CD4-positive, CD25-positive, alpha-beta regulatory T cell (primary cell): ENCODE results near the gene AFF3. TPM values are rescaled to one million over a fixed set of nuclear protein-coding genes. Genes with fewer than 3 reads are reported as not detected.

ENCODE experiments used
- ATAC-seq, 2 donors: fragments of 150-1000 bp; cut with Tn5 transposase; one replicate each; pipeline ENCODE4 v1.10.0; 2021; ENCODE audit warnings: low read depth in 2 of 2, moderate number of reproducible peaks in 2 of 2, moderate library complexity in 1 of 2
- DNase-seq, 3 donors: peaks; one replicate each; pipeline versions ENCODE4 v3.0.0 to v3.0.0-alpha.2; 2012 to 2022; ENCODE audit warnings: mixed read lengths in 1 of 3
- H3K27ac ChIP-seq: one replicate; pipeline ENCODE4 v1.7.0; 2013; ENCODE audit warnings: mild to moderate bottlenecking, low read length; ENCODE audit not compliant: insufficient read depth, poor library complexity, severe bottlenecking
- H3K27me3 ChIP-seq: one replicate; pipeline ENCODE4 v1.7.0; 2013; ENCODE audit warnings: low read length; ENCODE audit not compliant: control insufficient read depth, insufficient read depth
- H3K36me3 ChIP-seq: one replicate; pipeline ENCODE4 v1.7.0; 2013; ENCODE audit warnings: mild to moderate bottlenecking, low read length, moderate library complexity; ENCODE audit not compliant: control insufficient read depth, insufficient read depth
- H3K4me1 ChIP-seq: 2 replicates; pipeline ENCODE4 v1.7.0; 2013; ENCODE audit warnings: mild to moderate bottlenecking, low read length; ENCODE audit not compliant: insufficient read depth, control insufficient read depth, poor library complexity, severe bottlenecking
- H3K4me3 ChIP-seq: one replicate; pipeline ENCODE4 v1.7.0; 2013; ENCODE audit warnings: low read depth, mild to moderate bottlenecking, low read length, moderate library complexity
- H3K9me3 ChIP-seq, 2 experiments: 1 replicate in 1 of 2; 2 replicates in 1 of 2; pipeline ENCODE4 v1.7.0; 2013; ENCODE audit warnings: low read length in 2 of 2, mild to moderate bottlenecking in 1 of 2, moderate library complexity in 1 of 2; ENCODE audit not compliant: control insufficient read depth in 2 of 2
- H3K27ac Mint-ChIP-seq, 3 donors: one replicate each; pipeline ENCODE4 v1.8.0; 2020 to 2022; ENCODE audit warnings: mild to moderate bottlenecking in 3 of 3, mixed read lengths in 3 of 3, moderate library complexity in 2 of 3
- H3K27me3 Mint-ChIP-seq: one replicate; pipeline ENCODE4 v1.8.0; 2022; ENCODE audit warnings: mild to moderate bottlenecking, mixed read lengths
- H3K36me3 Mint-ChIP-seq: one replicate; pipeline ENCODE4 v1.8.0; 2020; ENCODE audit warnings: mixed read lengths
- H3K4me1 Mint-ChIP-seq, 4 donors: one replicate each; pipeline ENCODE4 v1.8.0; 2020 to 2022; ENCODE audit warnings: mixed read lengths in 4 of 4, mild to moderate bottlenecking in 1 of 4
- H3K4me3 Mint-ChIP-seq, 4 donors: one replicate each; pipeline ENCODE4 v1.8.0; 2020 to 2022; ENCODE audit warnings: mild to moderate bottlenecking in 4 of 4, mixed read lengths in 4 of 4, moderate library complexity in 3 of 4
- H3K9me3 Mint-ChIP-seq, 7 donors: one replicate each; pipeline ENCODE4 v1.8.0; 2020 to 2022; ENCODE audit warnings: mixed read lengths in 7 of 7, mild to moderate bottlenecking in 3 of 7, moderate library complexity in 2 of 7
- polyA plus RNA-seq, 4 donors: library from polyadenylated mRNA; unstranded; fragments of 300-500 nt; fragmentation: Illumina TruSeq; gene quantifications; one replicate each; pipeline ENCODE4 v1.2.3, GENCODE V29; 2021
- total RNA-seq: library from RNA; stranded (reverse); gene quantifications from one replicate; pipeline ENCODE4 v1.2.3, GENCODE V29; 2022

Gene AFF3
- total and polyA plus RNA-seq, 5 donors from 2014 or later = 0.82 to 10.1 (median 4.2) TPM

GRCh38 chr2:99659874-99660273, 482.5 kb downstream of the AFF3 start:
- DNase-seq = no peak
- no peaks in the 10 kb centered on the region for H3K4me1 Mint-ChIP-seq

GRCh38 chr2:99657691-99658258, 484.6 kb downstream of the AFF3 start:
- no peak overlapping the region for H3K4me3 Mint-ChIP-seq

More at GRCh38 chr2:99659874-99660273, 482.5 kb downstream of the AFF3 start:
- H3K4me3 Mint-ChIP-seq = no peak overlapping the region
- Histone ChIP-seq H3K36me3 (no peaks in the 10 kb centered on the region), H3K27me3 (no peaks in the 10 kb centered on the region), H3K4me3 (no peak overlapping the region), H3K9me3 (no peaks in the 10 kb centered on the region), H3K27ac (no peak overlapping the region), H3K4me1 (no peaks in the 10 kb centered on the region)
- H3K27me3 Mint-ChIP-seq = peaks cover 4% of the 10 kb centered on the region
- ATAC-seq = no peak
- no peak overlapping the region for H3K27ac Mint-ChIP-seq
- H3K9me3 Mint-ChIP-seq = peaks cover 0 to 4% (median 0%) of the 10 kb centered on the region in 7 donors
- peaks cover 15% of the 10 kb centered on the region for H3K36me3 Mint-ChIP-seq

GRCh38 chr2:99656994-99657393, 485.4 kb downstream of the AFF3 start:
- no peaks in the 10 kb centered on the region for H3K4me1 Mint-ChIP-seq
- H3K4me3 ChIP-seq = no peak overlapping the region
- no peaks in the 10 kb centered on the region for H3K27me3 ChIP-seq
- H3K27ac Mint-ChIP-seq = no peak overlapping the region
- H3K4me3 Mint-ChIP-seq = no peak overlapping the region
- H3K27me3 Mint-ChIP-seq = peaks cover 4% of the 10 kb centered on the region
- H3K4me1 ChIP-seq = no peaks in the 10 kb centered on the region
- no peak for DNase-seq
- H3K36me3 ChIP-seq = no peaks in the 10 kb centered on the region
- H3K36me3 Mint-ChIP-seq = peaks cover 11% of the 10 kb centered on the region
- no peaks in the 10 kb centered on the region for H3K9me3 ChIP-seq
- no peak overlapping the region for H3K27ac ChIP-seq
- peaks cover 0 to 2% (median 0%) of the 10 kb centered on the region in 7 donors for H3K9me3 Mint-ChIP-seq
- no peak for ATAC-seq

More at GRCh38 chr2:99657691-99658258, 484.6 kb downstream of the AFF3 start:
- Mint-ChIP-seq H3K36me3 (peaks cover 11% of the 10 kb centered on the region), H3K27me3 (peaks cover 4% of the 10 kb centered on the region), H3K4me1 (no peaks in the 10 kb centered on the region), H3K27ac (peak overlapping the region in 1 of 3 donors; percentile 2), H3K9me3 (no peaks in the 10 kb centered on the region)
- no peak overlapping the region for H3K27ac ChIP-seq
- ATAC-seq (no peak), DNase-seq (no peak)
- no peaks in the 10 kb centered on the region for H3K36me3 ChIP-seq
- H3K9me3 ChIP-seq = no peaks in the 10 kb centered on the region
- no peaks in the 10 kb centered on the region for H3K27me3 ChIP-seq
- no peaks in the 10 kb centered on the region for H3K4me1 ChIP-seq
- no peak overlapping the region for H3K4me3 ChIP-seq

GRCh38 chr2:99653433-99653832, 489.0 kb downstream of the AFF3 start:
- Histone ChIP-seq H3K4me1 (no peaks in the 10 kb centered on the region), H3K4me3 (no peak overlapping the region), H3K27me3 (no peaks in the 10 kb centered on the region), H3K27ac (no peak overlapping the region), H3K36me3 (no peaks in the 10 kb centered on the region), H3K9me3 (no peaks in the 10 kb centered on the region)
- H3K36me3 Mint-ChIP-seq = peaks cover 14% of the 10 kb centered on the region
- H3K27me3 Mint-ChIP-seq = peaks cover 4% of the 10 kb centered on the region
- DNase-seq = no peak
- peaks cover 0 to 4% (median 0%) of the 10 kb centered on the region in 7 donors for H3K9me3 Mint-ChIP-seq
- no peak overlapping the region for H3K27ac Mint-ChIP-seq
- no peak overlapping the region for H3K4me3 Mint-ChIP-seq
- no peak for ATAC-seq
- no peaks in the 10 kb centered on the region for H3K4me1 Mint-ChIP-seq

GRCh38 chr2:99652862-99653261, 489.5 kb downstream of the AFF3 start:
- no peaks in the 10 kb centered on the region for H3K27me3 ChIP-seq
- no peak overlapping the region for H3K27ac ChIP-seq
- no peak overlapping the region for H3K4me3 ChIP-seq
- H3K4me1 ChIP-seq = no peaks in the 10 kb centered on the region
- Mint-ChIP-seq H3K27me3 (peaks cover 4% of the 10 kb centered on the region), H3K9me3 (peaks cover 0 to 4% (median 0%) of the 10 kb centered on the region in 7 donors), H3K4me3 (no peak overlapping the region), H3K4me1 (no peaks in the 10 kb centered on the region), H3K27ac (no peak overlapping the region), H3K36me3 (peaks cover 15% of the 10 kb centered on the region)
- ATAC-seq (no peak), DNase-seq (no peak)
- no peaks in the 10 kb centered on the region for H3K36me3 ChIP-seq
- no peaks in the 10 kb centered on the region for H3K9me3 ChIP-seq

- H3K4me3 ChIP-seq = no peak overlapping the region
- ATAC-seq (no peak), DNase-seq (no peak)
- H3K27me3 ChIP-seq = no peaks in the 10 kb centered on the region
- no peak overlapping the region for H3K27ac ChIP-seq
- no peaks in the 10 kb centered on the region for H3K4me1 ChIP-seq
- no peak overlapping the region for H3K27ac Mint-ChIP-seq
- H3K36me3 Mint-ChIP-seq = peaks cover 17% of the 10 kb centered on the region
- peaks cover 0 to 4% (median 0%) of the 10 kb centered on the region in 7 donors for H3K9me3 Mint-ChIP-seq
- no peaks in the 10 kb centered on the region for H3K36me3 ChIP-seq
- H3K4me1 Mint-ChIP-seq = no peaks in the 10 kb centered on the region
- H3K9me3 ChIP-seq = no peaks in the 10 kb centered on the region
- no peak overlapping the region for H3K4me3 Mint-ChIP-seq
- H3K27me3 Mint-ChIP-seq = peaks cover 4% of the 10 kb centered on the region
Measured at GRCh38 chr2:99651930-99652670, 490.3 kb downstream of the AFF3 start.

- Histone ChIP-seq H3K4me3 (no peak overlapping the region), H3K36me3 (no peaks in the 10 kb centered on the region), H3K4me1 (no peaks in the 10 kb centered on the region), H3K27ac (no peak overlapping the region), H3K9me3 (no peaks in the 10 kb centered on the region), H3K27me3 (no peaks in the 10 kb centered on the region)
- Mint-ChIP-seq H3K36me3 (peaks cover 24% of the 10 kb centered on the region), H3K9me3 (peaks cover 0 to 4% (median 0%) of the 10 kb centered on the region in 7 donors), H3K27ac (no peak overlapping the region), H3K27me3 (no peaks in the 10 kb centered on the region), H3K4me1 (no peaks in the 10 kb centered on the region), H3K4me3 (no peak overlapping the region)
- DNase-seq (no peak), ATAC-seq (no peak)
Measured at GRCh38 chr2:99648906-99649789, 493.2 kb downstream of the AFF3 start.
